ENCODE data around the gene KLF6. TPM values are rescaled to one million over a fixed set of nuclear protein-coding genes. Genes with fewer than 3 reads are reported as not detected.

KLF6 gene
- total and polyA plus RNA-seq, 2 donors (not counting 1 experiment from before 2014, with no cell fraction given) = 175 to 921 TPM

GRCh38 chr10:3750006-3750816 is 34.8 kb downstream of the KLF6 start:
- no peak for TF ChIP-seq CTCF (IDR thresholded peaks at IDR 0.05)
- TF ChIP-seq EZH2 (IDR thresholded peaks at IDR 0.05; ENCODE audit: borderline replicate concordance, insufficient read depth, low read depth, low read length, poor library complexity, severe bottlenecking) = no peak
- Histone ChIP-seq H3K9me3 (ENCODE audit: control extremely low read depth in 1 of 3, control insufficient read depth in 2 of 3, insufficient read depth in 1 of 3, low read length in 2 of 3) (no peaks in the 10 kb centered on the region), H2AFZ (ENCODE audit: insufficient read depth, low read depth, low read length, poor library complexity, severe bottlenecking) (peak overlapping the region; percentile 62), H3K79me2 (ENCODE audit: control insufficient read depth, insufficient read depth, low read length) (no peaks in the 10 kb centered on the region), H3K4me3 (ENCODE audit: control extremely low read depth in 1 of 5, extremely low read depth in 1 of 5, insufficient read depth in 1 of 5, low read depth in 2 of 5, low read length in 4 of 5) (peak overlapping the region in 2 of 5 experiments; percentile 6 to 16), H3K4me2 (replicated peaks; ENCODE audit: low read depth, low read length, poor library complexity, severe bottlenecking) (peak overlapping the region; percentile 66), H3K27ac (ENCODE audit: low read length in 2 of 2) (no peak overlapping the region), H3K27me3 (replicated peaks in 1 of 4; ENCODE audit: control extremely low read depth in 1 of 4, control insufficient read depth in 3 of 4, insufficient read depth in 4 of 4, low read length in 3 of 4) (no peaks in the 10 kb centered on the region), H4K20me1 (ENCODE audit: control insufficient read depth, insufficient read depth, low read length, poor library complexity, severe bottlenecking) (no peaks in the 10 kb centered on the region), H3K9ac (ENCODE audit: low read length) (peak overlapping the region; percentile 26), H3K4me1 (ENCODE audit: control insufficient read depth in 2 of 2, insufficient read depth in 2 of 2, low read length in 2 of 2) (peaks cover 8 to 12% of the 10 kb centered on the region in 2 donors), H3K36me3 (replicated peaks in 1 of 2; ENCODE audit: control extremely low read depth in 1 of 2, control insufficient read depth in 1 of 2, extremely low read depth in 1 of 2, insufficient read depth in 2 of 2, low read length in 1 of 2) (no peaks in the 10 kb centered on the region)
- Mint-ChIP-seq H3K27ac (no peak overlapping the region), H3K9me3 (ENCODE audit: insufficient read depth) (no peaks in the 10 kb centered on the region), H3K4me1 (peaks cover 11% of the 10 kb centered on the region), H3K27me3 (peaks cover 5% of the 10 kb centered on the region), H3K4me3 (peak overlapping the region; percentile 61)
- 21% methylated on average over 6 of the region's 11 CpGs for WGBS (ENCODE audit: insufficient coverage)
- intact Hi-C loops (cut with micrococcal nuclease) = no loop called here
- ATAC-seq (ENCODE audit: low read depth) = no peak
- POLR2A ChIA-PET = interaction anchor here (0.8 kb wide), 1 partner anchor 32 kb away, joined by 4 read pairs; no protein-coding TSS in a partner anchor
- CTCF ChIA-PET = no interaction called here
- peak; percentile 26 for DNase-seq

GRCh38 chr10:3749600-3749999 is 35.4 kb downstream of the KLF6 start:
- H4K20me1 ChIP-seq (ENCODE audit: control insufficient read depth, insufficient read depth, low read length, poor library complexity, severe bottlenecking) = no peaks in the 10 kb centered on the region
- no peak for DNase-seq
- H3K9ac ChIP-seq (ENCODE audit: low read length) = peak overlapping the region; percentile 26
- H3K4me1 Mint-ChIP-seq = peaks cover 11% of the 10 kb centered on the region
- H3K27ac Mint-ChIP-seq = no peak overlapping the region
- peak overlapping the region; percentile 66 for H3K4me2 ChIP-seq (replicated peaks; ENCODE audit: low read depth, low read length, poor library complexity, severe bottlenecking)
- H2AFZ ChIP-seq (ENCODE audit: insufficient read depth, low read depth, low read length, poor library complexity, severe bottlenecking) = peak overlapping the region; percentile 62
- no peak for ATAC-seq (ENCODE audit: low read depth)
- peaks cover 8 to 12% of the 10 kb centered on the region in 2 donors for H3K4me1 ChIP-seq (ENCODE audit: control insufficient read depth in 2 of 2, insufficient read depth in 2 of 2, low read length in 2 of 2)
- no peaks in the 10 kb centered on the region for H3K9me3 ChIP-seq (ENCODE audit: control extremely low read depth in 1 of 3, control insufficient read depth in 2 of 3, insufficient read depth in 1 of 3, low read length in 2 of 3)
- no peaks in the 10 kb centered on the region for H3K36me3 ChIP-seq (replicated peaks in 1 of 2; ENCODE audit: control extremely low read depth in 1 of 2, control insufficient read depth in 1 of 2, extremely low read depth in 1 of 2, insufficient read depth in 2 of 2, low read length in 1 of 2)
- H3K27me3 ChIP-seq (replicated peaks in 1 of 4; ENCODE audit: control extremely low read depth in 1 of 4, control insufficient read depth in 3 of 4, insufficient read depth in 4 of 4, low read length in 3 of 4) = no peaks in the 10 kb centered on the region
- ChIA-PET POLR2A (interaction anchor here (0.8 kb wide), 1 partner anchor 33 kb away, joined by 4 read pairs; no protein-coding TSS in a partner anchor), CTCF (no interaction called here)
- peak overlapping the region in 2 of 5 experiments; percentile 6 to 16 for H3K4me3 ChIP-seq (ENCODE audit: control extremely low read depth in 1 of 5, extremely low read depth in 1 of 5, insufficient read depth in 1 of 5, low read depth in 2 of 5, low read length in 4 of 5)
- WGBS (ENCODE audit: insufficient coverage) = 0% methylated on average over 7 of the region's 9 CpGs
- no peak for TF ChIP-seq EZH2 (IDR thresholded peaks at IDR 0.05; ENCODE audit: borderline replicate concordance, insufficient read depth, low read depth, low read length, poor library complexity, severe bottlenecking)
- TF ChIP-seq CTCF (IDR thresholded peaks at IDR 0.05) = no peak
- intact Hi-C loops (cut with micrococcal nuclease) = no loop called here
- no peaks in the 10 kb centered on the region for H3K9me3 Mint-ChIP-seq (ENCODE audit: insufficient read depth)
- peak overlapping the region; percentile 61 for H3K4me3 Mint-ChIP-seq
- H3K79me2 ChIP-seq (ENCODE audit: control insufficient read depth, insufficient read depth, low read length) = no peaks in the 10 kb centered on the region
- H3K27ac ChIP-seq (ENCODE audit: low read length in 2 of 2) = no peak overlapping the region
- peaks cover 6% of the 10 kb centered on the region for H3K27me3 Mint-ChIP-seq
